HepG2 (cell line): ENCODE results near the gene ALK. TPM values are rescaled to one million over a fixed set of nuclear protein-coding genes. Genes with fewer than 3 reads are reported as not detected.

Experiments
- ATAC-seq: fragments of 200-7000 bp; cut with Tn5 transposase; 3 replicates; pipeline ENCODE4 v1.9.1; 2020; ENCODE audit warnings: mild to moderate bottlenecking, moderate library complexity
- BruUV-seq: library from RNA; stranded (reverse); fragments of 400-500 nt; replicated peaks from 2 replicates; lab custom pipeline; 2021; lab: Mats Ljungman, UMichigan
- CTCF ChIA-PET: fragments of 300-600 bp; formaldehyde crosslinking; extraction: SDS; loops from one replicate; lab custom pipeline; 2021; ENCODE audit warnings: low total read pairs, inconsistent platforms, low intra/inter-chr PET ratio; lab: Yijun Ruan, JAX
- POLR2A ChIA-PET: fragments of 350-600 bp; sonication (Branson Sonifier 250); formaldehyde crosslinking; loops from one replicate; lab custom pipeline; 2020; ENCODE audit warnings: antibody characterized with exemption, inconsistent platforms; lab: Yijun Ruan, JAX
- DNase-seq: peaks from one replicate; pipeline ENCODE4 v3.0.0-alpha.2; 2015; ENCODE audit warnings: low spot score
- FAIRE-seq: peaks from 3 replicates; lab custom pipeline; 2011; peaks lifted over from hg19 to GRCh38; lab: Jason Lieb, UNC
- H2AFZ ChIP-seq: one replicate; pipeline ENCODE4 v1.6.1; 2011; ENCODE audit warnings: low read length, inconsistent platforms
- H3K27ac ChIP-seq: fragments of 300-600 bp; 3 replicates; pipeline ENCODE4 v1.8.0; 2011; ENCODE audit warnings: mixed run types, mild to moderate bottlenecking, mixed read lengths, low read length, inconsistent platforms; ENCODE audit not compliant: insufficient read depth; ENCODE audit errors: extremely low read length
- H3K27me3 ChIP-seq, 2 experiments: fragments of 200-600 bp in 1 of 2; 2 replicates in 1 of 2; 3 replicates in 1 of 2; pipeline versions ENCODE4 v1.6.0 to v1.8.0; 2011; ENCODE audit warnings: low read length in 2 of 2, mild to moderate bottlenecking in 2 of 2, moderate library complexity in 2 of 2, inconsistent platforms in 1 of 2; ENCODE audit not compliant: insufficient read depth in 2 of 2, control insufficient read depth in 1 of 2
- H3K36me3 ChIP-seq, 2 experiments: fragments of 200-600 bp in 1 of 2; replicated peaks in 1 of 2; 2 replicates in 1 of 2; 3 replicates in 1 of 2; pipeline versions ENCODE4 v1.5.1 to v1.8.0; 2011; ENCODE audit warnings: low read length in 2 of 2, inconsistent platforms in 1 of 2; ENCODE audit not compliant: insufficient read depth in 2 of 2, control insufficient read depth in 1 of 2
- H3K4me1 ChIP-seq: 2 replicates; pipeline ENCODE4 v1.5.1; 2012; ENCODE audit warnings: low read length, inconsistent platforms; ENCODE audit not compliant: insufficient read depth
- H3K4me2 ChIP-seq: 2 replicates; pipeline ENCODE4 v1.6.0; 2011; ENCODE audit warnings: low read depth, low read length, inconsistent platforms
- H3K4me3 ChIP-seq, 3 experiments: fragments of 200-600 bp in 1 of 3; sonication (generic), shearing (Covaris generic) in 1 of 3; replicated peaks in 1 of 3; 2 replicates each; pipeline ENCODE4 v1.5.1; 2011 to 2016; ENCODE audit warnings: low read length in 3 of 3, inconsistent platforms in 2 of 3, low read depth in 2 of 3, mild to moderate bottlenecking in 2 of 3, control low read depth in 1 of 3, mixed read lengths in 1 of 3; ENCODE audit not compliant: insufficient read depth in 1 of 3
- H3K79me2 ChIP-seq: one replicate; pipeline ENCODE4 v1.6.1; 2011; ENCODE audit warnings: low read length, inconsistent platforms; ENCODE audit not compliant: insufficient read depth
- H3K9ac ChIP-seq: 2 replicates; pipeline ENCODE4 v1.6.0; 2011; ENCODE audit warnings: mild to moderate bottlenecking, low read depth, low read length, inconsistent platforms; ENCODE audit not compliant: insufficient read depth
- H3K9me3 ChIP-seq: 2 replicates; pipeline ENCODE4 v1.5.1; 2012; ENCODE audit warnings: mild to moderate bottlenecking, low read length
- H4K20me1 ChIP-seq: 2 replicates; pipeline ENCODE4 v1.6.0; 2011; ENCODE audit warnings: inconsistent platforms, mild to moderate bottlenecking, low read length, moderate library complexity; ENCODE audit not compliant: insufficient read depth
- POGZ ChIP-seq: sonication (generic); formaldehyde crosslinking; IDR thresholded peaks from 2 replicates; pipeline ENCODE4 v1.4.0; 2020; ENCODE audit warnings: mild to moderate bottlenecking, missing genetic modification reagents
- POLR2AphosphoS2 ChIP-seq: IDR thresholded peaks from 2 replicates; pipeline ENCODE4 v1.6.1; 2011; ENCODE audit warnings: low read depth, low read length, improper control_type of control experiment
- ZNF441 ChIP-seq: sonication (generic); formaldehyde crosslinking; IDR thresholded peaks from 2 replicates; pipeline ENCODE4 v1.7.0; 2021; ENCODE audit warnings: missing genetic modification reagents, borderline replicate concordance
- ZNF775 ChIP-seq: sonication (generic); formaldehyde crosslinking; IDR thresholded peaks from 2 replicates; pipeline ENCODE4 v1.4.0; 2020; ENCODE audit warnings: missing genetic modification reagents, mild to moderate bottlenecking, moderate library complexity, borderline replicate concordance
- WGBS: methylation state at CpG from one replicate; pipeline ENCODE4 v1.1.6; 2017; ENCODE audit warnings: low lambda C conversion rate; 5-methylcytosine and 5-hydroxymethylcytosine counted together
- in situ Hi-C: cut with HindIII; loops from 2 replicates; pipeline ENCODE4 v1.10.0; 2017; ENCODE audit warnings: low pct_unique_long_range_greater_than_20kb; ENCODE audit not compliant: extremely low pct_ligation_motif_present
- intact Hi-C: fragments of 100-400 bp; cut with micrococcal nuclease; formaldehyde crosslinking; loops from one replicate; pipeline ENCODE4 v1.10.0; 2022; ENCODE audit not compliant: unreplicated experiment
- polyA plus RNA-seq, 8 experiments: library from polyadenylated mRNA; depleted of rRNA in 3 of 8; stranded (reverse) in 7 of 8; unstranded in 1 of 8; fragments of >200 nt; fragmentation: Illumina TruSeq in 4 of 8; extraction: Trizol in 4 of 8; gene quantifications; 2 replicates each; pipeline versions ENCODE4 v1.2.1 to v1.2.3, GENCODE V29; 2011 to 2016; ENCODE audit warnings: low read depth in 4 of 8, missing spikeins in 1 of 8, mixed read lengths in 1 of 8; ENCODE audit not compliant: insufficient read depth in 1 of 8
- total RNA-seq, 5 experiments: library from RNA; depleted of rRNA; stranded (reverse); fragments of >200 nt; fragmentation: Illumina TruSeq; extraction: Trizol; gene quantifications; 2 replicates each; pipeline ENCODE4 v1.2.3, GENCODE V29; 2016; ENCODE audit warnings: low read depth in 1 of 5
- TF ChIP-seq, protein P1 (sequence below): IDR thresholded peaks from 2 replicates; pipeline ENCODE4 v1.6.1; 2018; ENCODE audit warnings: missing genetic modification reagents, mild to moderate bottlenecking, missing compliant biosample characterization
- TF ChIP-seq, protein P2 (sequence below): IDR thresholded peaks from 2 replicates; pipeline ENCODE4 v1.6.1; 2016; ENCODE audit warnings: low read depth, missing genetic modification reagents, missing compliant biosample characterization
- TF ChIP-seq, protein P3 (sequence below): sonication (generic); formaldehyde crosslinking; IDR thresholded peaks from 2 replicates; pipeline ENCODE4 v1.5.0; 2020; ENCODE audit warnings: mild to moderate bottlenecking, missing genetic modification reagents

Gene ALK
- total and polyA plus RNA-seq, 2 of the 13 experiments (the other 11 are each of a cell fraction or from before 2014, with no cell fraction given): not detected

DNA sequence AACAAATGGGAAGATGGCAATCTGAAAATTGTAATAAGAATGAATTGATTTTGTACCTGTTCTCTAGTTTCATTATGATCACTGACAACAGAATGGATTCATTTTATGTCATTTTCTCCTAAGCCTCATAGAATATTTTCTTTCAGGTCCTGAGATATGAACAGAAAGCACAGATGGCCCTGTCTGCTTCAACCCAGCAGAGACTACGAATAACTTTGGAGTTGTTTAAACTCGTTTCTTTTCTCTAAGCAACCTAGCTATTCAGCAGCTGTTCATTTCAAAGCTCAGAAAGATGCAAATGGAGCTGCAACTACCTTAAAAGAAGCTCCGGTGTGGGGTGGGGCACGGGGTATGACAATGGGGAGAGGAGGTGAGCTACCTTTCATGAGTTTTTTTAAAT lies 124.9 kb downstream of the ALK start (continued):
- TF ChIP-seq, protein P1, sequence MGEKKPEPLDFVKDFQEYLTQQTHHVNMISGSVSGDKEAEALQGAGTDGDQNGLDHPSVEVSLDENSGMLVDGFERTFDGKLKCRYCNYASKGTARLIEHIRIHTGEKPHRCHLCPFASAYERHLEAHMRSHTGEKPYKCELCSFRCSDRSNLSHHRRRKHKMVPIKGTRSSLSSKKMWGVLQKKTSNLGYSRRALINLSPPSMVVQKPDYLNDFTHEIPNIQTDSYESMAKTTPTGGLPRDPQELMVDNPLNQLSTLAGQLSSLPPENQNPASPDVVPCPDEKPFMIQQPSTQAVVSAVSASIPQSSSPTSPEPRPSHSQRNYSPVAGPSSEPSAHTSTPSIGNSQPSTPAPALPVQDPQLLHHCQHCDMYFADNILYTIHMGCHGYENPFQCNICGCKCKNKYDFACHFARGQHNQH (CRISPR knock-in tag): no peak
- TF ChIP-seq POLR2AphosphoS2 (no peak), ZNF441 (CRISPR knock-in tag) (no peak), POGZ (CRISPR knock-in tag) (no peak)

DNA sequence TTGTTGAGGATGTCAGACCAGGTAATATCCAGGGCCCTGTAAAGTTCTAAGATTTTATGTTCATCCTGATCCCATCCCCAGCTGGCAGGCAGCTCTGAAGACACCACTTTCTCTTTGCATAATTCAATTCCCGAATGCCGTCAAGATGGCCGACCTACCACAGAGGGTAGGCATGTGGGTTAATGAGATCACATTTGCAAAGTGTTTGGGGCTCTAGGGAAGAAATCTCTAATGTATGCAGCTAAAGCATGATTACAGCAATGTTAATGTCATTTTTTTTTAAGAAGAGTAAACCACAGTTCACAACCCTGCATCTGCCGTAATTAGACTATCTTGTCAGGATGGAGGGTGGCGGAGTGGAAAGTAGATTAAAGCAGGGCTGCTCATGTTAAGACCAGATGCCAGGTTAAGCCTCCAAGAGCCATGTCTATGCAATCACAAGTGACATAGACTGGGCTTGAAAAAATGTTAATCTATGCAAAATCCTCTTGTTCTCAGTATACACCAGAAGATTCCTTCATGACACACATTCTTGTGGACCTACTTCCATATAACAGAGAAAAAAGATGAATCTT lies 131.4 kb downstream of the ALK start:
- TF ChIP-seq, protein P2, sequence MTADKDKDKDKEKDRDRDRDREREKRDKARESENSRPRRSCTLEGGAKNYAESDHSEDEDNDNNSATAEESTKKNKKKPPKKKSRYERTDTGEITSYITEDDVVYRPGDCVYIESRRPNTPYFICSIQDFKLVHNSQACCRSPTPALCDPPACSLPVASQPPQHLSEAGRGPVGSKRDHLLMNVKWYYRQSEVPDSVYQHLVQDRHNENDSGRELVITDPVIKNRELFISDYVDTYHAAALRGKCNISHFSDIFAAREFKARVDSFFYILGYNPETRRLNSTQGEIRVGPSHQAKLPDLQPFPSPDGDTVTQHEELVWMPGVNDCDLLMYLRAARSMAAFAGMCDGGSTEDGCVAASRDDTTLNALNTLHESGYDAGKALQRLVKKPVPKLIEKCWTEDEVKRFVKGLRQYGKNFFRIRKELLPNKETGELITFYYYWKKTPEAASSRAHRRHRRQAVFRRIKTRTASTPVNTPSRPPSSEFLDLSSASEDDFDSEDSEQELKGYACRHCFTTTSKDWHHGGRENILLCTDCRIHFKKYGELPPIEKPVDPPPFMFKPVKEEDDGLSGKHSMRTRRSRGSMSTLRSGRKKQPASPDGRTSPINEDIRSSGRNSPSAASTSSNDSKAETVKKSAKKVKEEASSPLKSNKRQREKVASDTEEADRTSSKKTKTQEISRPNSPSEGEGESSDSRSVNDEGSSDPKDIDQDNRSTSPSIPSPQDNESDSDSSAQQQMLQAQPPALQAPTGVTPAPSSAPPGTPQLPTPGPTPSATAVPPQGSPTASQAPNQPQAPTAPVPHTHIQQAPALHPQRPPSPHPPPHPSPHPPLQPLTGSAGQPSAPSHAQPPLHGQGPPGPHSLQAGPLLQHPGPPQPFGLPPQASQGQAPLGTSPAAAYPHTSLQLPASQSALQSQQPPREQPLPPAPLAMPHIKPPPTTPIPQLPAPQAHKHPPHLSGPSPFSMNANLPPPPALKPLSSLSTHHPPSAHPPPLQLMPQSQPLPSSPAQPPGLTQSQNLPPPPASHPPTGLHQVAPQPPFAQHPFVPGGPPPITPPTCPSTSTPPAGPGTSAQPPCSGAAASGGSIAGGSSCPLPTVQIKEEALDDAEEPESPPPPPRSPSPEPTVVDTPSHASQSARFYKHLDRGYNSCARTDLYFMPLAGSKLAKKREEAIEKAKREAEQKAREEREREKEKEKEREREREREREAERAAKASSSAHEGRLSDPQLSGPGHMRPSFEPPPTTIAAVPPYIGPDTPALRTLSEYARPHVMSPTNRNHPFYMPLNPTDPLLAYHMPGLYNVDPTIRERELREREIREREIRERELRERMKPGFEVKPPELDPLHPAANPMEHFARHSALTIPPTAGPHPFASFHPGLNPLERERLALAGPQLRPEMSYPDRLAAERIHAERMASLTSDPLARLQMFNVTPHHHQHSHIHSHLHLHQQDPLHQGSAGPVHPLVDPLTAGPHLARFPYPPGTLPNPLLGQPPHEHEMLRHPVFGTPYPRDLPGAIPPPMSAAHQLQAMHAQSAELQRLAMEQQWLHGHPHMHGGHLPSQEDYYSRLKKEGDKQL (CRISPR knock-in tag): no peak
- TF ChIP-seq ZNF775 (CRISPR knock-in tag): no peak
- TF ChIP-seq, protein P3, sequence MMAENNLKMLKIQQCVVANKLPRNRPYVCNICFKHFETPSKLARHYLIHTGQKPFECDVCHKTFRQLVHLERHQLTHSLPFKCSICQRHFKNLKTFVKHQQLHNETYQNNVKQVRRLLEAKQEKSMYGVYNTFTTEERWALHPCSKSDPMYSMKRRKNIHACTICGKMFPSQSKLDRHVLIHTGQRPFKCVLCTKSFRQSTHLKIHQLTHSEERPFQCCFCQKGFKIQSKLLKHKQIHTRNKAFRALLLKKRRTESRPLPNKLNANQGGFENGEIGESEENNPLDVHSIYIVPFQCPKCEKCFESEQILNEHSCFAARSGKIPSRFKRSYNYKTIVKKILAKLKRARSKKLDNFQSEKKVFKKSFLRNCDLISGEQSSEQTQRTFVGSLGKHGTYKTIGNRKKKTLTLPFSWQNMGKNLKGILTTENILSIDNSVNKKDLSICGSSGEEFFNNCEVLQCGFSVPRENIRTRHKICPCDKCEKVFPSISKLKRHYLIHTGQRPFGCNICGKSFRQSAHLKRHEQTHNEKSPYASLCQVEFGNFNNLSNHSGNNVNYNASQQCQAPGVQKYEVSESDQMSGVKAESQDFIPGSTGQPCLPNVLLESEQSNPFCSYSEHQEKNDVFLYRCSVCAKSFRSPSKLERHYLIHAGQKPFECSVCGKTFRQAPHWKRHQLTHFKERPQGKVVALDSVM (CRISPR knock-in tag): no peak
- ATAC-seq: no peak

More for the DNA sequence above, 131.4 kb downstream of the ALK start:
- DNase-seq (no peak), FAIRE-seq (no peak)
- Histone ChIP-seq H3K79me2 (no peaks in the 10 kb centered on the region), H4K20me1 (no peaks in the 10 kb centered on the region), H3K27me3 (no peaks in the 10 kb centered on the region), H2AFZ (no peak overlapping the region), H3K9me3 (no peaks in the 10 kb centered on the region), H3K4me1 (no peaks in the 10 kb centered on the region), H3K4me2 (no peak overlapping the region), H3K36me3 (no peaks in the 10 kb centered on the region), H3K4me3 (no peak overlapping the region), H3K27ac (no peak overlapping the region), H3K9ac (no peak overlapping the region)
- POLR2A ChIA-PET: no interaction called here
- in situ Hi-C loops (no loop called here), intact Hi-C loops (no loop called here)
- CTCF ChIA-PET: no interaction called here
- no TSS peak for BruUV-seq
- WGBS: 70% methylated on average over 5 of the region's 5 CpGs
